Subcutaneous adipose tissue (tissue), 4 donors: ENCODE results near the gene COQ8B. TPM values are rescaled to one million over a fixed set of nuclear protein-coding genes. Genes with fewer than 3 reads are reported as not detected.

ENCODE experiments used
- total RNA-seq, 4 donors: library from RNA; depleted of rRNA; stranded (reverse); fragments of >200 nt; gene quantifications; one replicate each; pipeline ENCODE4 v1.1.0, GENCODE V29; 2016
- TF ChIP-seq, protein P1 (sequence below): fragments of 450-650 bp; IDR thresholded peaks from one replicate; pipeline ENCODE4 v1.5.1; 2016; ENCODE audit warnings: low read depth, mild to moderate bottlenecking, control low read depth, antibody characterized with exemption, moderate library complexity

Gene COQ8B
- 10 to 100 TPM; 16.5 to 32.2 (median 28.6) TPM for total RNA-seq

DNA sequence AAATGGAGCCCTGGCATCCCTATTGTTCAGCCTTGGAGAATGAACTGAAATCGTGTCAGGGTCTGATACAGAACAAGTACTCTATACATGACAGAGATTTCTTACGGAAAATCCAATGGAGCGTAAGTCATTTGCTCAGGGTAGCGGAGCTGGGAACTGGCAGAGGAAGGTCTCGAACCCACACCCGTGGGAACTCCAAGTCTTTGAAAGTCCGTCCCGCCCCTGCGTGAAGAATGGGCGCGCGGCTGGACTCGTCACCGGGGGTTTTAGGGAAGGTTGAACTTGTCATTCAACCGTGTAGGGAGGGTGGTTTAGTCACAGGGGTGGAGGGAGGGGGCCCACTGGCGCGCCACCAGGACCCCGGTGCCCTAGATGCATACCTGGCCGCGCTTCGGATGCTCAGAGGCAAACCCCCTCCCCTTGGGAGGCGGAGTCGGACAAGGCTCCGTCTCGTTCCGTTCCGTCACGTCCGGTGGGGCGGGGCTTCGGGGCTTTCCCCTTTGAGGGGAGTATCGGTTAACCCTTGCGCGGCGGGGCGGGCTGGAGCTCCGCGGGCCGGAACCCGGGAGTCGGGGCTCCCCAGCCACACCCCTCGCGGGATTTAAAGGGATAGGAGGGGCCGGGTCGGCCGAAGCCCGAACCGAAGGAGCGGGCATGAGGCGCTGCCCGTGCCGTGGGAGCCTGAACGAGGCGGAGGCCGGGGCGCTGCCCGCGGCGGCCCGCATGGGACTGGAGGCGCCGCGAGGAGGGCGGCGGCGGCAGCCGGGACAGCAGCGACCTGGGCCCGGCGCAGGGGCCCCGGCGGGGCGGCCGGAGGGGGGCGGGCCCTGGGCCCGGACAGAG, at the start of gene COQ8B, which contains the start of gene ITPKC:
TSS of gene COQ8B (minus strand) at position 405 of the 843 bp plus-strand sequence. CDS start 2,254 bp downstream, outside the sequence.
TSS of gene ITPKC (plus strand) at position 631 of the 843 bp plus-strand sequence. CDS start at position 655, 24 bp downstream.
- TF ChIP-seq, protein P1, sequence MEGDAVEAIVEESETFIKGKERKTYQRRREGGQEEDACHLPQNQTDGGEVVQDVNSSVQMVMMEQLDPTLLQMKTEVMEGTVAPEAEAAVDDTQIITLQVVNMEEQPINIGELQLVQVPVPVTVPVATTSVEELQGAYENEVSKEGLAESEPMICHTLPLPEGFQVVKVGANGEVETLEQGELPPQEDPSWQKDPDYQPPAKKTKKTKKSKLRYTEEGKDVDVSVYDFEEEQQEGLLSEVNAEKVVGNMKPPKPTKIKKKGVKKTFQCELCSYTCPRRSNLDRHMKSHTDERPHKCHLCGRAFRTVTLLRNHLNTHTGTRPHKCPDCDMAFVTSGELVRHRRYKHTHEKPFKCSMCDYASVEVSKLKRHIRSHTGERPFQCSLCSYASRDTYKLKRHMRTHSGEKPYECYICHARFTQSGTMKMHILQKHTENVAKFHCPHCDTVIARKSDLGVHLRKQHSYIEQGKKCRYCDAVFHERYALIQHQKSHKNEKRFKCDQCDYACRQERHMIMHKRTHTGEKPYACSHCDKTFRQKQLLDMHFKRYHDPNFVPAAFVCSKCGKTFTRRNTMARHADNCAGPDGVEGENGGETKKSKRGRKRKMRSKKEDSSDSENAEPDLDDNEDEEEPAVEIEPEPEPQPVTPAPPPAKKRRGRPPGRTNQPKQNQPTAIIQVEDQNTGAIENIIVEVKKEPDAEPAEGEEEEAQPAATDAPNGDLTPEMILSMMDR = no peak

DNA sequence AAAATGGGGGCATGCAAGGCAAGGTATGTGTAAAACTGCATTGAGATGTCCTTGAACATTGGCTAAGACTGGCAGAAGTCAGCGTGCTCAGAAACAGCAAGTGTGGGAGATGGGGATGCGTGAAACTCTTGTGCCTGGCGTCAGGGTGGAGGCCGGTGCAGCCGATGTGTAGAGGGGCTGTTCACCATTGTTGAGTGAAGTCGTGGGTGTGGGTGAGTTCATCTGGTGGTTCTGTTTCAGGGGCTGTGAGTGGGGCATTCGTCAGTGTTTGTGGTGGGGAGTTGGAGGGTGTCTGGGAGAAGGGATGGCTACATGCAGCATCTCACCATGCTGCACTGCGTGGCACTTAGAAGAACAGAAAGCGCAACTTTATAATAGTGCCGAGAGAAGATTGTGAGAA, 47.3 kb upstream of the COQ8B start:
- TF ChIP-seq, protein P1 = no peak

DNA sequence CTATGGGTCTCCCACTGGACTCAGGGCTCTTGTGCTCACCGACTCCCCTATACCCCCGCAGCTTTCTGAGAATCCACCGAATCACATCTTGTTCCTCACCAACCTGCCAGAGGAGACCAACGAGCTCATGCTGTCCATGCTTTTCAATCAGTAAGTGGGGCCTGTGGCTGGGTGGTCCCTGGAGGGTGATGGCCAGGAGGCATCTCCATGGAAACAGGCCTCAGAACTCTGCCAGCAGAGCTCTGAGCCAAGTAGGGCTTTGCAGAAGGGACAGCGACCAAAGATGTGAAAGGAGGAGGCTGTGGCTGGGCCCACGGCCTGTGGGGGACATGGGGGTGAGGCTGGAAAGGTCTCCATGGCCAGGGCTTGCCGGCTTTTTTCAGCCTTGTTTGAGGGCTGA, 46.8 kb upstream of the COQ8B start:
- TF ChIP-seq, protein P1 = no peak

DNA sequence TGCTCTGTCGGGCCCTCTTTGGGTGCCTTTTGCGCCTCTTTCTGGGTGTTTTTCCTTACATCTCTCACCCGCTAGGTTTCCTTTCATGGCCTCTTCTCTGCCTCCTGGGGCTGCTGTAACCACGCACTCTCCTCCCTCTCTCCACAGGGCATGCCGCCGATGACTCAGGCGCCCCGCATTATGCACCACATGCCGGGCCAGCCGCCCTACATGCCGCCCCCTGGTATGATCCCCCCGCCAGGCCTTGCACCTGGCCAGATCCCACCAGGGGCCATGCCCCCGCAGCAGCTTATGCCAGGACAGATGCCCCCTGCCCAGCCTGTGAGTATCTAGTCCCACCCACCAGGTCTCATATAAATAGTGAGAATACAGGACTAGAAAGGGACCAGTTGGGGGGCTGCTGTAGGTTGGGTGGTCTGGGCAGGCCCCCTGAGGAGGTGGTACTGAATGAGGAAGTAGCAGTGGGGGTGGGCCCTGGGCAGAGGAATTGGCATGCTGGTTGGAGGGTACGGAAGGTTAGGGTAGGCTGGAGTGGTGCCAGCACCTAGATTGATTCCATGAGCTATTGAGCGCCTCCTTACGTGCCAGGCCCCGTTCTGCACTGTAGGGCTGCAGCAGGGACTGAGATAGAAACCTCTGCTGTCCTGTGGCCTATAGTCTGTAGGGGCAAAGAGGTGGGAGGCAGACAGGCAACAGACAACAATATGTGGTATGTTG, 46.2 kb upstream of the COQ8B start:
- TF ChIP-seq, protein P1 = no peak

DNA sequence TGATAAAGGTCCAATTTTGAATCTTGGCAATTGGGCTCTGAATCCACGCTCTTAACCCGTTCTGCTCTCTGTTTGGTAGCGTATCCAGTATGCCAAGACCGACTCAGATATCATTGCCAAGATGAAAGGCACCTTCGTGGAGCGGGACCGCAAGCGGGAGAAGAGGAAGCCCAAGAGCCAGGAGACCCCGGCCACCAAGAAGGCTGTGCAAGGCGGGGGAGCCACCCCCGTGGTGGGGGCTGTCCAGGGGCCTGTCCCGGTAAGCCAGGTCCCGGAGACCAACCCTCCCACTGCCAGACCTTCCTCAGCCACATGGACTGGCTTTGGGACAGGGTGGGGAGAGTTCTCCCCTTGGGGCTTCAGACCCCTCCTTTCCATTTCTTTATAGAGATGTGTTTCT, 42.7 kb upstream of the COQ8B start:
- TF ChIP-seq, protein P1 = no peak

DNA sequence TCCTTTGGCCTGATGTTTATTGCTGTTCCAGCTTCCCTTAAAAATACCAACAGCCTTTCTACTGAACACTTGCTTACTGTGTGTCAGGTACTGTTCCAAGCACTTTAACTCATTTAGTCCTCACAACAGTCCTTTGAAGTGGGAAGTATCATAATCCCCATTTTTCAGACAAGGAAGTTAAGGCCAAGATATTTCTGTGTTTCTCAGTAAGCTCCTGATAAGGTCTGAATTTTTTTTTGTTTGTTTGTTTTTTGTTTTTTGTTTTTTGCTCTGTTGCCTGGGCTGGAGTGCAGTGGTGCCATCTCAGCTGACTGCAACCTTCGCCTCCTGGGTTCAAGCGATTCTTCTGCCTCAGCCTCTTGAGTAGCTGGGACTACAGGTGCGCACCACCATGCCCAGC, 41.8 kb upstream of the COQ8B start:
- TF ChIP-seq, protein P1 = no peak

DNA sequence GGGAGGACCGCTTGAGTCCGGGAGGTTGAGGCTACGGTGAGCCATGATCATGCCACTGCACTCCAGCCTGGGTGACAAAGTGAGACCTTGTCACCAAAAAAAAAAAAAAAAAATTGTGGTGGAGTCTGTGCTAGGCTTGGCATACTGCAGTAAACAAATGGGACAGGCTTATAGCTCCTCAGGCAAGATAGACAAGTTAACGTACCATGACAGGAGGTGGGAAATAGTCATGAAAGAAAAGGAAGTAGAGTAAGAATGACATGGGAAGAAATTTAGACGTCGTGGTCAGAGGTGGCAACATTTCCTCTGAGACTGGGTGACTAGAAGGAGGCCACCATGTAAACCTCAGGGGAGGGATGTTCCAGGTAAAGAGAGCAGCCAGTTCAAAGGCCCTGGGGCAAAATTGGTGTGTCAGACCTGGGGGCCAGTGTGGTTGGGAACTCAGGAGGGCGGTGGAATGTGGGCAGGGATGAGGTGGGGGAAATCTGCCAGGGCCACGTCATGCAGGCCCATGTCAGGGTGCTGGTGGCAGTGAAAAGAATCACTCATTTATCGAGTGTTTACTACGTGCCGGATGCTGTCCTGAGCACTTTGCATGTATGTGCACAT, 39.9 kb upstream of the COQ8B start:
- TF ChIP-seq, protein P1 = no peak
